Cardiac muscle cell (in vitro differentiated cells and primary cell): ENCODE measurements around the gene CANT1. TPM values are rescaled to one million over a fixed set of nuclear protein-coding genes. Genes with fewer than 3 reads are reported as not detected.

Experiments
- DNase-seq, 2 donors: peaks; one replicate each; pipeline versions ENCODE4 v3.0.0 to v3.0.0-alpha.2; 2010 to 2017; ENCODE audit warnings: low read depth in 1 of 2, low spot score in 1 of 2
- H3K27ac ChIP-seq: fragments of 200-600 bp; sonication (generic); 2 replicates; pipeline ENCODE4 v1.5.1; 2016
- H3K27me3 ChIP-seq: fragments of 200-600 bp; sonication (generic); 2 replicates; pipeline ENCODE4 v1.6.0; 2016; ENCODE audit warnings: control low read depth
- H3K36me3 ChIP-seq: fragments of 200-600 bp; sonication (generic); 2 replicates; pipeline ENCODE4 v1.5.1; 2016; ENCODE audit warnings: control low read depth
- H3K4me1 ChIP-seq: fragments of 200-600 bp; sonication (generic); 2 replicates; pipeline ENCODE4 v1.8.1; 2017; ENCODE audit warnings: low read depth, mild to moderate bottlenecking, mixed run types
- H3K4me3 ChIP-seq: fragments of 200-600 bp; sonication (generic); 2 replicates; pipeline ENCODE4 v1.5.1; 2016; ENCODE audit warnings: mild to moderate bottlenecking
- H3K9me3 ChIP-seq: fragments of 200-600 bp; sonication (generic); 2 replicates; pipeline ENCODE4 v1.5.1; 2017; ENCODE audit warnings: low read depth, mild to moderate bottlenecking, control low read depth
- polyA plus RNA-seq: library from polyadenylated mRNA; unstranded; fragments of >200 nt; fragmentation: Nextera tagmentation; extraction: Ambion mirVana; gene quantifications from 2 replicates; pipeline ENCODE4 v1.2.1, GENCODE V29; 2016
- total RNA-seq: library from RNA; depleted of rRNA; stranded (reverse); fragments of >200 nt; gene quantifications from 2 replicates; pipeline ENCODE4 v1.2.3, GENCODE V29; 2016
- TF ChIP-seq, protein P1 (sequence below): IDR thresholded peaks from 2 replicates; pipeline ENCODE4 v1.5.1; 2012; ENCODE audit warnings: low read depth, mild to moderate bottlenecking, low read length

CANT1 gene
- total and polyA plus RNA-seq, 2 experiments from 2014 or later = 33.6 to 55.3 TPM

DNA sequence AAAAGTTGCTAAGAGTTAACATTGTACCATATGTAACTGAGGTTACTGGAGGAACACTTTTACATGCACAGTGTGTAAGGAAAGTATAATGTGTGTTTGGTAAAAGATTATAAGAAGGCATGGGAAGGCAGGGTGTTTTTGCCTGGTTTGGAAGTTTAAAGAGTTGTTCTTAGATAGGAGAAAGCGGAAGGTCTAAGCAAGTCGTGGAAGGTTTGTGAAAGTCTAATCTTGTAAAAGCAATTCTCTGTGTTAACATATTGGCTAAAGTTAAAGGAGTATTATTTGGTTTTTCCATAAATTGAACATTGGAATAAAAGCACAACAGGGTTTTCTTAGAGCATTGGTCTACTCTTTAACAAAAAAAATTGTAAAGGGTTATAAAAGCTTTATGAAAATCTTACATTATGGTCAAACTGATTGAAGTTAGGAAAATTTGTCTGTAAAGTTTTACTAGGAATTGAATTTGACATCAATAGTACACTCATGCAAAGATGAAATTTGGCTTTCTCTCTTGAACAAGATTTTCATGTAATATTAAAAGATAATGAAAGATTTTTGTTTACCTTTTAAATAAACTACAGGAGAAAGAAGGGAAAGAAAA lies 4.7 kb upstream of the CANT1 start:
- Histone ChIP-seq H3K27me3 (no peaks in the 10 kb centered on the region), H3K4me3 (no peak overlapping the region), H3K36me3 (no peaks in the 10 kb centered on the region), H3K27ac (no peak overlapping the region), H3K4me1 (peaks cover 10% of the 10 kb centered on the region), H3K9me3 (no peaks in the 10 kb centered on the region)
- DNase-seq = no peak
- TF ChIP-seq, protein P1, sequence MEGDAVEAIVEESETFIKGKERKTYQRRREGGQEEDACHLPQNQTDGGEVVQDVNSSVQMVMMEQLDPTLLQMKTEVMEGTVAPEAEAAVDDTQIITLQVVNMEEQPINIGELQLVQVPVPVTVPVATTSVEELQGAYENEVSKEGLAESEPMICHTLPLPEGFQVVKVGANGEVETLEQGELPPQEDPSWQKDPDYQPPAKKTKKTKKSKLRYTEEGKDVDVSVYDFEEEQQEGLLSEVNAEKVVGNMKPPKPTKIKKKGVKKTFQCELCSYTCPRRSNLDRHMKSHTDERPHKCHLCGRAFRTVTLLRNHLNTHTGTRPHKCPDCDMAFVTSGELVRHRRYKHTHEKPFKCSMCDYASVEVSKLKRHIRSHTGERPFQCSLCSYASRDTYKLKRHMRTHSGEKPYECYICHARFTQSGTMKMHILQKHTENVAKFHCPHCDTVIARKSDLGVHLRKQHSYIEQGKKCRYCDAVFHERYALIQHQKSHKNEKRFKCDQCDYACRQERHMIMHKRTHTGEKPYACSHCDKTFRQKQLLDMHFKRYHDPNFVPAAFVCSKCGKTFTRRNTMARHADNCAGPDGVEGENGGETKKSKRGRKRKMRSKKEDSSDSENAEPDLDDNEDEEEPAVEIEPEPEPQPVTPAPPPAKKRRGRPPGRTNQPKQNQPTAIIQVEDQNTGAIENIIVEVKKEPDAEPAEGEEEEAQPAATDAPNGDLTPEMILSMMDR = no peak

DNA sequence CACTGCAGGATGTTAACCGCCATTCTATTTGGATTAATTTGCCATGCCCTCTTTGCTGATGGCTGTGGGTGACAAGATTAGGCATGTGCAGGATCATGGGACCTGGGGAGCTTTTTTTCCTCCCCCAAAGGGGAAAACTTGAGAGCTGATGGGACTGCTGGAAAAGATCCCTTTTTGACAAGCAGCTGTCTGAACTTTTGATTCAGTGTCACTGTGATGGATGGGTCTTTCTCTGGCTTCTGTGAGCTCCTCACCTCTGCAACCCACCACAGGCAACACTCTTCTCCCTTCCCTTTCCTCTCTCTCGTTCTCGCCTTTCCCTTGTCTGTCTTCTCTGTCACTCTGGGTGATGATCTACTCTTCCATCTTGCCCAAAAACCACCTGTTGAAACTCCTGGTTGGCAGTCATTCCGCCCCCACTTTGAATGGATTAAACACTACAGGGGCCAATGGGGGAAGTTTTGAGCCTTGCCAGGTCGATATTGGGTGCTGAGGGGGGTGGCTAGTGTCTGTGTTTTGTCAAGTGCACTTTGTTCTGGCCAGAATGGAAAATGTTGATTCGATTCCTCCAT lies 3.1 kb upstream of the CANT1 start:
- no peaks in the 10 kb centered on the region for H3K9me3 ChIP-seq
- TF ChIP-seq, protein P1 = no peak

DNA sequence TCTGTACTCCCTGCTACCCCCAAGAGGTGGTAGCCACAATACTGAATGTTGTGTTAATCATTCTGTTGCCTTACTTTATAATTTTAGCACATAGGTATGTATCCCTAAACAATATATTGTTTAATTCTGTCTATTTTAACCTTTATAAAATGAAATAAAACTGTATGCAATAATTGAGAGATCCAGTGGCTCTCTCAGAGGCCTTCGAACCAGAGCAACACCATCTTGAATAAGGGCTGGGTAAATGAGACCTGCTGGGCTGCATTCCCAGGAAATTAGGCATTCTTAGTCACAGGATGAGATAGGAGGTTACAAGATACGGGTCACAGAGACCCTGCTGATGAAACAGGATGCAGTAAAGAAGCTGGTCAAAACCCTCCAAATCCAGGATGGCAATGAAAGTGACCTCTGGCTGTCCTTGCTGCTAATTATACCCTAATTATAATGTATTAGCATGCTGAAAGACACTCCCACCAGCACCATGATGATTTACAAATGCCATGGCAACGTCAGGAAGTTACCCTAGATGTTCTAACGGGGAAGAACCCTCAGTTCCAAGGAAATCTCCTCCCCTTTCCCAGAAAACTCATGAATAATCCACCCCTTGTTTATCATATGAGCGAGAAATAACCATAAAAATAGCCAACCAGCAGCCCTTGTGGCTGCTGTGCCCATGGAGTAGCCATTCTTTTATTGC lies 2.0 kb upstream of the CANT1 start:
- TF ChIP-seq, protein P1 = no peak

More for the DNA sequence above, 3.1 kb upstream of the CANT1 start:
- peaks cover 14% of the 10 kb centered on the region for H3K4me1 ChIP-seq
- no peaks in the 10 kb centered on the region for H3K36me3 ChIP-seq
- H3K27me3 ChIP-seq = no peaks in the 10 kb centered on the region
- no peak for DNase-seq
- no peak overlapping the region for H3K27ac ChIP-seq
- H3K4me3 ChIP-seq = no peak overlapping the region

DNA sequence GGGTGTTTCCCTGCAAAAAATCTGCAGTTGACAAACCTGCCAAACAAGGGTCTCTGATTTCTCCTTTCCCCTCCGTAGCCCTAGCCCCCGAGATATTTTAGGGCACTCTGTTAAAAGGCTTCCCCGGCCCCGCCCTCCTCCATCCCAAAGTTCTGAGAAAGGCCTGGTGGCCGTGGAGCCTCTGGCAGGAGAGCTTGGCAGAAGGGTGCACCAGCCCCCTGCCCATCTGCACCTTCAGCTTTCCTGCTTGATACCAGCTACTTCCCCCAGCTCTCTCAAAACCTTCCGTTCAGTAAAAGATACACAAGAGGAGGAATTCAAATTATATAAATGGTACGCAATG lies 711 bp upstream of the CANT1 start:
- H3K9me3 ChIP-seq = no peaks in the 10 kb centered on the region
- H3K27ac ChIP-seq = peak overlapping the region; percentile 67
- H3K36me3 ChIP-seq = no peaks in the 10 kb centered on the region
- no peak for DNase-seq
- TF ChIP-seq, protein P1 = no peak
- H3K4me3 ChIP-seq = peak overlapping the region; percentile 70
- no peaks in the 10 kb centered on the region for H3K27me3 ChIP-seq
- H3K4me1 ChIP-seq = peaks cover 14% of the 10 kb centered on the region

More for the DNA sequence above, 2.0 kb upstream of the CANT1 start:
- Histone ChIP-seq H3K36me3 (no peaks in the 10 kb centered on the region), H3K4me3 (no peak overlapping the region), H3K9me3 (no peaks in the 10 kb centered on the region), H3K4me1 (peaks cover 14% of the 10 kb centered on the region), H3K27ac (no peak overlapping the region), H3K27me3 (no peaks in the 10 kb centered on the region)
- peak in 1 of 2 donors; percentile 75 for DNase-seq

DNA sequence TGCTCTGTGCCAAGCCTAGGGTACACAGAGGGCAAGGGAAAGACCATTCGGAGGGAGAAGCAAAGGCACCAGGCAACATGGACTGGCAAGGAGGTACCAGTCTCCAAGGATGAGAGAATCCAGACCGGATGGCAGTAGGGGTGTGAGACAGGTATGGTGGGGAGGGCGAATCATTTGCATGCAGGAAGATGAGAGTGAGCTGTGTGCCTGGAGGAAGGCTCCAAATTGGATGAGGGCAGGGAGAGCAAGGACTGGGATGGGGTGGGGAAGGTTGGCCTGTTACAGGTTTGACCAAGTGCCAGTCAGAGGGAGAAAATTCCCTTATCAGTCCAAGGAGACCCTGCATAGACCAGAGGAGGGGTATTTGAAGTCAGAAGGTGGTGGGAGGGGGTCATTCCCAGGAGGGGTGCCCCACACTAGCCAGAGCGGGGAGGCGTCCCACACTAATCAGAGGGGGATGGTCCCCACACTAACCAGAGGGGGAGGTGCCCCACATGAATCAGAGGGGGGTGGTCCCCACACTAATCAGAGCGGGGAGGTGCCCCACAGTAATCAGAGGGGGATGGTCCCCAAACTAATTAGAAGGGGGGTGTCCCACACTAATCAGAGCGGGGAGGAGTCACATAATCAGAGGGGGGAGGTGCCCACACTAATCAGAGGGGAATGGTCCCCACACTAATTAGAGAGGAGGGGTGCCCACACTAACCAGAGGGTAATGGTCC lies 737 bp downstream of the CANT1 start:
- no peak for DNase-seq
- Histone ChIP-seq H3K4me1 (peaks cover 14% of the 10 kb centered on the region), H3K36me3 (no peaks in the 10 kb centered on the region), H3K4me3 (peak overlapping the region; percentile 70), H3K27ac (no peak overlapping the region), H3K9me3 (no peaks in the 10 kb centered on the region), H3K27me3 (no peaks in the 10 kb centered on the region)
- TF ChIP-seq, protein P1 = no peak
